ENCODE data around the gene RASA2. TPM values are rescaled to one million over a fixed set of nuclear protein-coding genes. Genes with fewer than 3 reads are reported as not detected.
A peak's percentile ranks its signal among the peaks of the same experiment; 100 is the strongest.

The RASA2 gene, protein sequence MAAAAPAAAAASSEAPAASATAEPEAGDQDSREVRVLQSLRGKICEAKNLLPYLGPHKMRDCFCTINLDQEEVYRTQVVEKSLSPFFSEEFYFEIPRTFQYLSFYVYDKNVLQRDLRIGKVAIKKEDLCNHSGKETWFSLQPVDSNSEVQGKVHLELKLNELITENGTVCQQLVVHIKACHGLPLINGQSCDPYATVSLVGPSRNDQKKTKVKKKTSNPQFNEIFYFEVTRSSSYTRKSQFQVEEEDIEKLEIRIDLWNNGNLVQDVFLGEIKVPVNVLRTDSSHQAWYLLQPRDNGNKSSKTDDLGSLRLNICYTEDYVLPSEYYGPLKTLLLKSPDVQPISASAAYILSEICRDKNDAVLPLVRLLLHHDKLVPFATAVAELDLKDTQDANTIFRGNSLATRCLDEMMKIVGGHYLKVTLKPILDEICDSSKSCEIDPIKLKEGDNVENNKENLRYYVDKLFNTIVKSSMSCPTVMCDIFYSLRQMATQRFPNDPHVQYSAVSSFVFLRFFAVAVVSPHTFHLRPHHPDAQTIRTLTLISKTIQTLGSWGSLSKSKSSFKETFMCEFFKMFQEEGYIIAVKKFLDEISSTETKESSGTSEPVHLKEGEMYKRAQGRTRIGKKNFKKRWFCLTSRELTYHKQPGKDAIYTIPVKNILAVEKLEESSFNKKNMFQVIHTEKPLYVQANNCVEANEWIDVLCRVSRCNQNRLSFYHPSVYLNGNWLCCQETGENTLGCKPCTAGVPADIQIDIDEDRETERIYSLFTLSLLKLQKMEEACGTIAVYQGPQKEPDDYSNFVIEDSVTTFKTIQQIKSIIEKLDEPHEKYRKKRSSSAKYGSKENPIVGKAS
- 6.3 TPM for polyA plus RNA-seq (2013, experiment 1 of 2; ENCODE audit: insufficient read length)
- 7.9 TPM for polyA plus RNA-seq (2013, experiment 2 of 2; ENCODE audit: insufficient read length)

DNA sequence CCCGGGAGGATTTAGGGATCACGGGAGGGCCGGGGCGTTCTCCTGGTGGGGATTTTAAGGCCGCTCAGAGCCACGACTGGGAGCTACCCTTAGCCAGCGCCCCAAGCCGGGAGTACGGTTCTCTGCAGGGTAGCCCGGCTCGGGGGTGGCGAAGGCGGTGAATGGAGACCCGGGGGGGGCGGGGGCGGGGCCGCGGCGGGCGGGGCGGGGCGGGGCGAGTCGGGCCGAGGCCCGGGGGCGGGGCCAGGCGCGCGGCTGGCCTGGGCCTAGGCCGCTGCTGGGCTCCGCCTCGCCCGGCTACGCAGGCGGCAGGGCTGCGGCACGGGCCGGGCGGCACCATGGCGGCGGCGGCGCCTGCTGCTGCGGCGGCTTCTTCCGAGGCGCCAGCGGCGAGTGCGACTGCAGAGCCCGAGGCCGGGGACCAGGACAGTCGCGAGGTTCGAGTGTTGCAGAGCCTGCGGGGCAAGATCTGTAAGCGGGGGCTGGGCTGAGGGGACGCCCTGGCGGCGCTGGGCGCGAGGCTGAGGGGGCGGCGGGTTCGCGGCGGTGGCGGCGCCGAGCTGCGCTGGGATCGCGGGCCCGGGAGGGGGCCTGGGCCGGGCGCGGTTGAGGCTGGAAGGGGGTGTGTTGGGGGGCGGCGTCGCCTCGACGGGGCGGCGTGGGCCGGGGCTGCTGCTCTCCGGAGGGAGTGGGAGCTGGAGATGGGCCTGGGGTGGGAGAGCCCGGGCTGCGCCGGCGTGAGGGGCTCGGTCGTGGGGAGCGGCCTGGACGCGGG lies at the start of gene RASA2:
RASA2 (plus strand) TSS at position 282 of the 775 bp plus-strand sequence; CDS start at position 339, 57 bp downstream.
- peak; percentile 80 for DNase-seq

DNA sequence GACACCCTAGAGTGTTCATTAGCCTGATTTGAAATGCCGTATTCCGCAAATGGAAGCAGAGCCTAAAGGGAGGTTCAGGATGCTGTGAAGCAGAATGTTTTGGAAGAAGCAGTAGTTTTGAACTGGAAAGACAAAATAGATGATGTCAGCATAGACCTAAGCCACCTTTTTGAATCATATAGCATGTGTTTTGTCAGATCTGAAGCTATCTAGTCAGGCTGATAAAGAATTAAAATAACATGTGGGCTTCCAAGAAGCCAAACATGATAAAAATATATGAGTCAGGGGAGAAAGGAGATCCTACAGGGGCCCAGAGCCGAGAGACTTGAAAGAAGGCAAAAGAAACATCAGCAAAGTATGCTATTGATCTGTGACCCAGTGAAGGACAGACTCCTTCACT lies 47.2 kb upstream of the RASA2 start:
- DNase-seq: no peak

DNA sequence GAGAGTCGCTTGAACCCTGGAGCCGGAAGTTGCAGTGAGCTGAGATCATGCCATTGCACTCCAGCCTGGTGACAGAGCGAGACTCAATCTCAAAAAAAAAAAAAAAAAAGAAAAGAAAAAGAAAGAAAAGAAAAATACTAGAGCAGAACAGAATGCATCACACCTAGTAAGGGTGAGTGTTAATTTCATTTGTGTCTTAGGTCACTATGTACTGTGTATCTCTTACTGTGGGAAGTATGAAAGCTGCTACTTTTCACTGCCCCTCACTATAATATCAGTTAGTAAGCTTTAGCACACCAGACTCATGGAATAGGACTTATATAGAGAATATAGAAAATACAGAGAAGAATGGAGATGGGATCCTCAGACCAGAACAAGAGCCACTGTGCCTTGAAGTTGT lies 45.9 kb upstream of the RASA2 start:
- DNase-seq: no peak

DNA sequence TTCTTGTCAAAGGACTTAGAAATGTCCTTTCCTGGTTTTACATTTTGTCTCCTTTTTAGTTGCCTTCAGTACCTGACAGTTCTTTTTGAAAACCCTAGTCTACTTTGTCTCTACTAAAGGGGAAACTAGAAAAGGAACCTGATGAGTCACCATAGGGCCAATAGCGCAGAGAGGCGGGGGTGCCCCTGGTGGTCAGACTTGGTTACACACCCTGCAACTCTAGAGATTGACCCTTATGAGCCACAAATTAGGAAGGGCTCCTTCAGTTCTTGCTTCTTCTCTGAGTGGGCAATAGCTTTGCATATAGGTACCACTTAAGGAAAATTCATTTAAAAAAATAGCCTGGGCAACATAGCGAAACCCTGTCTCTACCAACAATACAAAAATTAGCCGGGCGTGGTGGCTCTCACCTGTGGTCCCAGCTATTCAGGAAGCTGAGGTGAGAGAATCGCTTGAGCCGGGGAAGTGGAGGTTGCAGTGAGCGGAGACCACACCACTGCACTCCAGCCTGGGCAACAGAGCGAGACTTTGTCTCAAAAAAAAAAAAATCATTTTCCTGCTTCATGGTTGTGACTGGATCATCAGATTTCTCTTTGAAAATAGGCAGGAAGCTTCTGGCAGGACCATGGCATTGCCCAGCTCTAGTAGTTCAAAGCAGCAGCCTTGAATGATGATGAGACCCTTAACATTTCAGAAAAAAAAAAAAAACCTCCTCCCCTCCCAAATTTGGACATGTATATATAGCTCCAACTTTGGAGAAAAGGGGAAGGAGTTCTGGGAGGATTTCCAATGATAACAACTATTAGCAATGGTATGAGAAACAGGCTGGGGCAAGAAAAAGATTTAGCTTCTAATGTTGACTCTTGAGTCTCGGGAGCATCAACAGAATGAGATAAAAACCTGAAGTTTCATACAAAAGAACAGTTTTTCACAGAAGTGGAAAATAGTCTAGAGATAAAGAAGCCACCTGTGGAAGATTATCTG lies 45.2 kb upstream of the RASA2 start:
- DNase-seq: peak; percentile 92

DNA sequence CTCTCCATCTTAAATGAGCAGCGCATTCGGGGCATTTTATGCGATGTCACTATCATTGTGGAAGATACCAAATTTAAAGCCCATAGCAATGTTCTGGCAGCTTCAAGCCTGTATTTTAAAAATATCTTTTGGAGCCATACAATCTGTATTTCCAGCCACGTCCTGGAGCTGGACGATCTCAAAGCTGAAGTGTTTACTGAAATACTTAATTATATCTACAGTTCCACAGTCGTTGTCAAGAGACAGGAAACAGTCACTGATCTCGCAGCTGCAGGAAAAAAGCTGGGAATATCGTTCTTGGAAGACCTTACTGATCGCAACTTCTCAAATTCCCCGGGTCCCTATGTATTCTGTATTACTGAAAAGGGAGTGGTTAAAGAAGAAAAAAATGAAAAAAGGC lies 44.4 kb upstream of the RASA2 start:
- DNase-seq: no peak

DNA sequence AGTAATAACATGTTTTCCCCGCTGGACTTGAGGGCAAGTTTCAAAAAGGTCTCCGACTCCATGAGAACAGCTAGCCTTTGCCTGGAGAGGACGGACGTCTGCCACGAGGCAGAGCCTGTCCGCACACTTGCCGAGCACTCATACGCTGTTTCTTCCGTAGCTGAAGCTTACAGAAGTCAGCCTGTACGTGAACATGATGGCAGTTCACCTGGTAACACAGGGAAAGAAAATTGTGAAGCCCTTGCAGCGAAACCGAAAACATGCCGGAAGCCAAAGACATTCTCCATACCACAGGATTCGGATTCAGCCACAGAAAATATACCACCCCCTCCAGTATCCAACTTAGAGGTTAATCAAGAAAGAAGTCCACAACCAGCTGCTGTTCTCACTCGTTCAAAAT lies 43.9 kb upstream of the RASA2 start:
- DNase-seq: no peak

DNA sequence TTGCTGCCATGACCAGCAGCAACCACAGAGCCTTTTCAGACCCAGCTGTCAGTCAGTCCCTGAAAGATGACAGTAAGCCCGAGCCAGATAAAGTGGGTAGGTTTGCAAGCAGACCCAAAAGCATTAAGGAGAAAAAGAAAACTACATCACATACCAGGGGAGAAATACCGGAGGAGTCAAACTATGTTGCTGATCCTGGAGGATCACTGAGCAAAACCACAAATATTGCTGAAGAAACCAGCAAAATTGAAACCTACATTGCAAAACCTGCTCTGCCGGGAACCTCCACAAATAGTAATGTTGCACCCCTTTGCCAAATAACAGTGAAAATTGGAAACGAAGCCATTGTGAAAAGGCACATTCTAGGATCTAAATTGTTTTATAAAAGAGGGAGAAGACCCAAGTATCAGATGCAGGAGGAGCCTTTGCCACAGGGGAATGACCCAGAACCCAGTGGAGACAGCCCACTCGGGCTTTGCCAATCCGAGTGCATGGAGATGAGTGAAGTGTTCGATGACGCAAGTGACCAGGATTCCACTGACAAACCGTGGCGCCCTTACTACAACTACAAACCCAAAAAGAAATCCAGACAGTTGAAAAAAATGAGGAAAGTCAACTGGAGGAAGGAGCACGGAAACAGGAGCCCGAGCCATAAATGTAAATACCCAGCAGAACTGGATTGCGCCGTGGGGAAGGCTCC lies 42.1 kb upstream of the RASA2 start:
- DNase-seq: no peak

DNA sequence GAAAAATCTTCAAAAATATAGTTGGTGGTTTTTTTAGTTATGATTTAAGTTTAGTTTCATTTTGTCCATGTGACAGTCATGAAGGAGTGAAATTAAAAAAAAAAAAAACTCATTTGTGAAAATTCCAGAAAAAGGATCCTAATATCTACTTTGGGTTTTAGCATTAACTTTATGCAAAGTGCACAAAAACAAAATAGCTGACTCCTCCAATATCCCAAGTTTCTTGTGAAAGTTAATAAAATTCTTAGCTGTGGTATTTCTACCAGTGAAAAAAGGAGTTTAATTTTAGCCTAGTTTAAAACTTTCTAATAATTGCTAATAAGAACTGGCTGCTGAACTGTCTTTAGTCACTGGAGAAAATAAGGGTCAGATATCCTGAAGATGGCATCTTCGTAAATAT lies 40.8 kb upstream of the RASA2 start:
- DNase-seq: no peak

DNA sequence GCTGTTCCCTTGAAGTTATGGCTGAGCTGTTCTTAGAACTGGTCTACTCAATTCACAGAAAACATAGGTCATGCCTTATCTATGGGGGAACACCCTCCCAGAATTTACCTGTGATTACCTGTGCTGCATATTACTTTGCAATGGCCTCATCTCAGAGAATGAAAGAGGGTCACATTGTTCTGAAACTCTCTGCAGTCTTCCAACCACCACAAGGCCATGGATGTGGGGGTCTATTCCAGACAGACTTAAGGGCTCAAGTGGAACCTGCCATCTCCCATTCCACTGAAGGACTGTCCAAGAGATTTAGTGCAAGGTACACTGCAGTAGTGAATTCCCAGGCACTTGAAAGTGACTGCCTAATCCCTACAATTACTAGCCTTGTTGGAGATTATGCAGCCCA lies 40.1 kb upstream of the RASA2 start:
- DNase-seq: no peak

DNA sequence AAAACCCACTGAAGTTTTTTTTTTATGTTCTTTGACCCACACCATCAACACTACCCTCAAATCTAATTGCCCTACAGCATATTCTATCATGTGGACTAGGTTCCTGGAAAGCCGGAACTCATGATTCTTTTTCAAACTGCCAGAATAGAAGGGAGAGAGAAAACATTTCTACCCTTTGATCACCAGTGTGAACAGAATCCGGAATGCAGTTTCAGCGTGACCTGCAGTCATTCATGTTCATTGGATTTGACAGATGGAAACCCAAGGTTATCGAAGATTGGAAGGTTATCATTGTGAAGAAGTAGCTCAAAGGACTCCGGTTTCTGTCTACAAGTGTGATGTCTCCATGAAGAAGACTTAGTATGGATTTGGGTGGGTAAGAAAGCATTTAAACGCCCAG lies 39.4 kb upstream of the RASA2 start:
- no peak for DNase-seq

DNA sequence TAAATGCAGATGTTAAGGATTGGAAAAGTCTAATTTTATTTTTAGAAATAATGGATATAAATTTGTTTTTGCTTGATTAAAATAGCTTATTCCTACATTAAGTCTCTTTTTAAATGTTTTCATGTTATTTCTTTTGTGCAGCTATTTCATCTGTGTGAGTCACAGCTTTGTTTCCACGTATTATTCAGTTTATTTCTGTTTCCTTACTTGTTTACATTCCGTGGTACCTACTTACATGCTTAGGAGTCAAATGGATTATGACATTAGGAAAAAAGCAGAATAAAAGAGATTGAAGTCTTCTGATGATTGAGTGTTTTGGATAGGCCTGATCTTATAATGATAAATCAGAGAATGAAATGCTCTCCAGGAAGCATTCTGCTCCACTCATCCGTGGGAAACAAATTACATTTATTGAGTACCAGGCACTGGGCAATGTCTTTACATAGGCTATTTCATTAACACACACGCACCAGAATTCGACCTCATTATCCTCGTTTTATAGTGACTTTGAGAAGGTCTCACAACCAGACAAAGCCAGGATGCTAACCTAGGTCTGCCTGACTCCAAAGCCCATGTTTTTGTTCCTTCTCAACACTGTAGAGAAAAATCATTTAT lies 38.1 kb upstream of the RASA2 start:
- no peak for DNase-seq

DNA sequence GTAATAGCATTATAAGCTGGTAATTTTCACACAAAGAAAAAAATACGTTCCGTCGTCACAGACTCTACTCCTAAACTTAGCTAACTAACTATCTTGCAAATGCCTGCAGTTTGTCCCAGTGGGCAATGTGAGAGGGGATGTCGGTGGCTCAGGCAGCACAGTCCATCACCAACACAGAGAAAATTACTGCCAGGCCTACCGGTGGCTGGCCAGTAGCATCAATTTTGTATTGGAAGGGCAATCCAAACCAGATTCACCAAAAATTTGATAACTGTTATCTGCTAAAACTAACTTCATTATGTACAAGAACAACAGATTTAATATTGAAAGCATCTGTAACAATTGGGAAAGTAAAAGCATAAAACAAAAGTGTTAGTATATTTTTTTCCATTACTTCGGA lies 37.4 kb upstream of the RASA2 start:
- DNase-seq: no peak

DNA sequence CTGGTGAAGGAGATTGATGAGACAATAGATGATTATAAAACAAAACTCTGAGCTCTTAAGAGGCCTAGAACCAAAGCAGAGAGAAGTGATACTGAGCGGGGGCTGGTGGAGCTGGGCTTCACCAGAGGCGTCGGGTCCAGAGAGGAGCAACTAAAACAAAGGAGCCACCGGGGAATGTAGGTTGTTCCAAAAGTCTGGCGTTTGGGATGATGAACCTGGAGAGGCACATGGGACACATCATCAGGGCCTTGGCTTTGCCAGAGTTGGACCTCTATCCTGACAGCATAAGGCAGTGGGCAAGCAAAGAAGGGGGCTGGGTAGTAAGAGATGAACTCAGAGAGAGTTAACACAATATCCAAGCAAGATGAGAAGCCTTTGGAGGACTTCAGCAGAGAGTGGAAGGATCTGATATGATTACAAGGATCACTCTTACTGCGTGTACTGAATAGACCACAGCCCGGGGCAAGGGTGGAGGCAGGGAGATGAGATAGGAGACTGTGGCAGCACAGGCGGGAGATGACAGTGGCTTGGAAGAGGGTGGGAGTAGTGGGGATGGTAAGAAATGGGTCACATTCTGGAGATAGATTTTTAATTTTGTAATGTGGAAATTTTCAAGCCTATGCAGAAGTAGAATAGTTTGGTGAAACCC lies 36.0 kb upstream of the RASA2 start:
- no peak for DNase-seq

DNA sequence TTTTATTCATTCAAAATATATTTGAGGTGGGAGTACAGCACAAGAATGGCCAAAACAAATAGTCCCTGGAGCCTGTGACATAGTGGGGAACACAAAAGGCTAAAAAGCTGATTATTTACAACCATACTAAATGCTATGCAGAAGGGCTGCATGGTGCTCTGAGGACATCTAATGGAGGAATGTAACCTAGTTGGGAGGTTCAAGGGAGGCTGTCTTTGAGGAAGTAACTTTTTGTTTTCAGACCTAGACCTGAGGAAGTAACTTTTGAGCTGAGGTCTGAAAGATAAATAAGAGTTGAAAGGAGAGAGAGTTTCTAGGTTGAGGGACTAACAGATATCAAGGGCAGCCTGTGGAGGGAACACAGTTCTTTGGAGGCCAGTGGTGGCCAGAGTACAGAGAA lies 34.8 kb upstream of the RASA2 start:
- DNase-seq: peak; percentile 65

DNA sequence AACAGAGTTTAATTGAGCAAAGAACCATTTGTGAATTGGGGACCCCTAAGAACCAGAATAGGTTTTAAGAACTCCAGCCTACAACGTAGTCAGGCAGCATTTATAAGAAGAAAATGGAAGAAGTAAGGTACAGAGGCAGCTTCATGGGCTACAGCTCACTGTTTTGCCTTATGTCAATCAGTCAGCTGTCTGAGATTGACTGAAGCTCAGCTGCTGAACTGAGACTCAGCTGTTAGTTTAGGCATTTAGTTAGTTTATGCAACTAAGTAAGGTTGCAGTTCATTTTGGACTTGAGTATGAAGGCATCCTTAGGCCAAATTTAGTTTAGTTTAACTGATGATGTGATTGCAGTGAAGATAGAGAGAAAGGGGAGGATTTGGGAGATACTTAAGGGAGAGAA lies 34.1 kb upstream of the RASA2 start:
- DNase-seq: no peak

DNA sequence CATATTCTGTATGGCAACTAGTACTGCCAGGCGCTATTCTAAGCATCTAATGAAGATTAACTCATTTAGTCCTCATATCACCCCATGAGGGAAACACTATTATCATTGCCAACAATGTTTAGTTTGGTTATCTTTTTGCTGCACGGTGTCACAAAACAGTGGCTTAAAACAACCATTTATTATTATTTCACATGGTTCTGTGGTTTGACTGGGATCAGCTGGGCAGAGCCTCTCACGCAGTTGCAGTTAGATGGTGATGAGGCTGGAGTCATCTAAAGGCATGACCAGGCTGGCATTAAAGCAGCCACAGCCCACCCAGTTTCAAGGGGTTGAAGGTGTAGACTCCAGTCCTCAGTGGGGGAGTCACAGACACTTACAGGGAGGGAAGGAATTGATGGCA lies 32.8 kb upstream of the RASA2 start:
- DNase-seq: no peak

DNA sequence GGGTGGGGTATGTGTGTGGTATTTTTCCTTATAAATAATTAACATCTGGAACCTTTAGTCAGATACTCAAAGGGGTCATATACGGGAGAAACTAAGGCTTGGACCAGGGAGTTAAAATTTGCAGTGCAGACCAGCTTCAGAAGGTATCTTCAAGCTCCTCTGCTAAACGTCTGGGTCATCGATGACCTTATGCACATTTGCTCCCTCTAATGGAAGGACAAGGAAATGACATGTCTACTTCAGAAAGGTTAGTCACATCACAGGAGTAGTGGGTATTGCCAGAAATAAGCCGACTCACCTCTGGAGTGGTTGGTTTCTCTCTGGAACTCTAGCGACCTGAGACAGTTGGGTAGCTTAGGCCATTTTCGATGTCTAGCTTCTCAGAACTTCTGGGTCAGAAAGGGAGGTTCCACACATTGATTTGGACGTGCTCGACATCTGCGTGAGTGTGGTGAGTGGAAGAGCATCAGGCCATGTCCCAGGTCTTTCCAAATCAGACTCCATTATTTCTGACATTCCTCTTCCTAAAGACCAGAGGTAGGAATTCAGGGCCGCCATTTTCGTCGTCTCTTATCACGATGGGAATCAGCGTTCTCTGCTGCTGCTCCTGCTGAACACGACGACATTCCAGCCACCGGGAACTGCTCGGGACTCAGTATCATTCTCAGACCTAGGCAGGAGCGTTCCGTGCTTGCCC lies 31.8 kb upstream of the RASA2 start:
- peak; percentile 85 for DNase-seq

DNA sequence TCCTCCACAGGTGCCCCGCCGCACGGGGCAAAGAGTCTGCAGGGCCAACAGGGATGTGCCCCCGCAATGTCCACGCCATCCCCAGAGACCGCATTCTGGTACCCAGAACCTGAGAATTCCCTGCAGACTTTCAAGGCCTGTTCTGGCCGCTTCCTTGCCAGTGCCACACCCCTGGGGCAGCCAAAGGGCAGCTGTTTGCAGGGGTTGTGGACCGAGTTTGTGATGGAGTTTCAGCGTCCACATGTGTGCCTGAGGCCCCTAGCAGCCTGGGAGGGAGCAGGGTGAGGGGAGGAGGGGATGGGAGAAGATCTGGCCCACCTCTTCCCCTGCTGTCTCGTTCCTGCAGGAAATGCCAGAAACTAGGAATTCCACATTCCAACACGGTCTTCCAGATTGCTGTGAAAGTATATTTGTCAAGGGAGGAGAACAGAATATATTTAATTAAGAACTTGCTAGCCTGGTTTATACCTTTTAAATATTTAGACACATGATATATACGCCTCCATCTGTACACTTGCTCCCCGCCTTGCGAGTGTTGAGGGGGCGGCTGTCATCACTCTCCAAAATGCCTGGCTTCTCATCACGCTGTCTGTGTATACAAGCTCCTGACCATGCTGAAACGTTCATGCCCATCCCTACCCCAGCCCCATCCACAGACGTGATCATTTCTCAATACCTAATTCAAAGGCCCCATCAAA lies 31.1 kb upstream of the RASA2 start:
- peak; percentile 71 for DNase-seq

DNA sequence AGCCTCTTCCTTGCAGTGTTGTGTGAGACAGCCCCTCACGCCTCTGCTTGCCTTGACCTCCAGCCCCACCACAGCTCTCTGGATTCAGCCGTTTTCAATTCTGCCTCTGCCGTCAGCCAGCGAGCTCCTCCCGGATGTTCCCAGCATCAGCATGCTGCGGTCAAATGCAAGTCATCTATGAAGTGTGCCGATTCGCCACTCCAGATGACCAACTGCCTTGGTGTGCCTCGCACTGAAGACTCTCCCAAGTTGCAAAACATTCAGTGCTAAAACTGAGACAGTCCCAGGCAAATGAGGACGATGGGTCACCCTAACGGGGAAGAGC lies 30.6 kb upstream of the RASA2 start:
- peak; percentile 91 for DNase-seq

Data from fibroblast of skin of back (primary cell).